ENCODE measurements around the gene GIPR.

- TF ChIP-seq REST (IDR thresholded peaks at IDR 0.05; ENCODE audit: insufficient read depth in 1 of 2, low read depth in 2 of 2, low read length in 2 of 2) (no peak), SIN3A (IDR thresholded peaks at IDR 0.05; ENCODE audit: borderline replicate concordance, insufficient read depth, low read length) (no peak), TAF1 (IDR thresholded peaks at IDR 0.05; ENCODE audit: borderline replicate concordance, insufficient read depth, low read length) (no peak), POLR2AphosphoS5 (IDR thresholded peaks at IDR 0.05; ENCODE audit: low read depth, low read length) (no peak)
Measured at GRCh38 chr19:45659096-45659729, 8.8 kb upstream of the GIPR start.

Measured in PFSK-1 (cell line).